OCI-LY7 (cell line): ENCODE results near the gene SLC22A9. TPM values are rescaled to one million over a fixed set of nuclear protein-coding genes. Genes with fewer than 3 reads are reported as not detected.

ENCODE experiments used
- BruUV-seq: library from RNA; stranded (reverse); fragments of 400-500 nt; replicated peaks from 2 replicates; lab custom pipeline; 2021; lab: Mats Ljungman, UMichigan
- CTCF ChIA-PET: fragments of 300-600 bp; sonication (Branson Sonifier 250); formaldehyde crosslinking; loops from one replicate; lab custom pipeline; 2022; ENCODE audit warnings: antibody characterized with exemption; ENCODE audit not compliant: unreplicated experiment; lab: Charles Lee
- POLR2A ChIA-PET: fragments of 300-600 bp; sonication (Branson Sonifier 250); formaldehyde crosslinking; loops from one replicate; lab custom pipeline; 2022; ENCODE audit warnings: antibody characterized with exemption; lab: Charles Lee
- DNase-seq: peaks from one replicate; pipeline ENCODE4 v3.0.0-alpha.2; 2015; ENCODE audit warnings: low spot score
- H2AFZ ChIP-seq: fragments of 200-600 bp; sonication (generic), shearing (Covaris generic); 2 replicates; pipeline ENCODE4 v1.6.1; 2014; ENCODE audit warnings: mild to moderate bottlenecking, antibody characterized with exemption, low read length, moderate library complexity
- H3K27ac ChIP-seq: fragments of 200-600 bp; sonication (generic); 2 replicates; pipeline ENCODE4 v1.5.1; 2014; ENCODE audit warnings: mixed run types, low read depth, mild to moderate bottlenecking, moderate library complexity, low read length, inconsistent platforms; ENCODE audit not compliant: poor library complexity, severe bottlenecking
- H3K36me3 ChIP-seq: fragments of 200-600 bp; sonication (generic); 2 replicates; pipeline ENCODE4 v1.6.1; 2014; ENCODE audit warnings: mild to moderate bottlenecking, antibody characterized with exemption, low read length, moderate library complexity, mixed read lengths; ENCODE audit not compliant: insufficient read depth
- H3K4me1 ChIP-seq: fragments of 200-600 bp; sonication (generic); 2 replicates; pipeline ENCODE4 v1.5.1; 2014; ENCODE audit warnings: mild to moderate bottlenecking, low read length; ENCODE audit not compliant: insufficient read depth, poor library complexity, severe bottlenecking
- H3K4me2 ChIP-seq: fragments of 200-600 bp; sonication (generic); 2 replicates; pipeline ENCODE4 v1.6.1; 2014; ENCODE audit warnings: mild to moderate bottlenecking, low read length
- H3K4me3 ChIP-seq: fragments of 200-600 bp; sonication (generic); 2 replicates; pipeline ENCODE4 v1.5.1; 2014; ENCODE audit warnings: mild to moderate bottlenecking, low read depth, low read length; ENCODE audit not compliant: poor library complexity, severe bottlenecking
- H3K79me2 ChIP-seq: fragments of 200-600 bp; sonication (generic); 2 replicates; pipeline ENCODE4 v1.6.1; 2016; ENCODE audit warnings: low read depth, mild to moderate bottlenecking, low read length, moderate library complexity, mixed read lengths; ENCODE audit not compliant: insufficient read depth
- H3K9me2 ChIP-seq: fragments of 200-600 bp; sonication (generic); 2 replicates; pipeline ENCODE4 v1.6.1; 2016; ENCODE audit warnings: mild to moderate bottlenecking, low read length, mixed read lengths; ENCODE audit not compliant: insufficient read depth
- H3K9me3 ChIP-seq: fragments of 200-600 bp; sonication (generic); 2 replicates; pipeline ENCODE4 v1.6.1; 2014; ENCODE audit warnings: mild to moderate bottlenecking, mixed run types, low read length, mixed read lengths
- H4K20me1 ChIP-seq: fragments of 200-600 bp; sonication (generic); 2 replicates; pipeline ENCODE4 v1.6.1; 2014; ENCODE audit warnings: mild to moderate bottlenecking, antibody characterized with exemption, low read length, moderate library complexity, mixed read lengths; ENCODE audit not compliant: insufficient read depth
- CTCF ChIP-seq: fragments of 200-600 bp; sonication (generic); conservative IDR thresholded peaks from 2 replicates; pipeline ENCODE4 v1.5.1; 2014; ENCODE audit warnings: mild to moderate bottlenecking, antibody characterized with exemption, low read length, moderate library complexity, mixed read lengths
- EZH2phosphoT487 ChIP-seq: fragments of 200-600 bp; sonication (generic); IDR thresholded peaks from 2 replicates; pipeline ENCODE4 v1.6.1; 2018; ENCODE audit warnings: low read depth, borderline replicate concordance, mild to moderate bottlenecking, mixed run types, antibody characterized with exemption, low read length, moderate library complexity, mixed read lengths
- intact Hi-C: fragments of 100-400 bp; cut with micrococcal nuclease; formaldehyde crosslinking; loops from one replicate; pipeline ENCODE4 v1.10.0; 2022; ENCODE audit not compliant: unreplicated experiment
- total RNA-seq, 2 experiments: library from RNA; depleted of rRNA in 1 of 2; stranded (reverse); fragments of >200 nt in 1 of 2; shearing (Covaris generic) in 1 of 2; gene quantifications; 2 replicates each; pipeline ENCODE4 v1.2.3, GENCODE V29; 2014 to 2022

The SLC22A9 gene
- total RNA-seq, 2 experiments from 2014 or later, result not detected

GRCh38 chr11:63337070-63337469, 32.5 kb upstream of the SLC22A9 start:
- intact Hi-C loops, result no loop called here
- no peaks in the 10 kb centered on the region for H3K79me2 ChIP-seq
- POLR2A ChIA-PET, result no interaction called here

GRCh38 chr11:63343130-63343529, 26.5 kb upstream of the SLC22A9 start:
- H4K20me1 ChIP-seq, result no peaks in the 10 kb centered on the region
- DNase-seq, result no peak
- H3K9me3 ChIP-seq, result no peaks in the 10 kb centered on the region
- ChIA-PET POLR2A (no interaction called here), CTCF (no interaction called here)
- no peak overlapping the region for H2AFZ ChIP-seq
- no peak overlapping the region for H3K4me2 ChIP-seq
- H3K9me2 ChIP-seq, result no peaks in the 10 kb centered on the region
- no peak for TF ChIP-seq CTCF
- no peak for TF ChIP-seq EZH2phosphoT487
- no TSS peak for BruUV-seq
- H3K36me3 ChIP-seq, result no peaks in the 10 kb centered on the region
- no peak overlapping the region for H3K4me3 ChIP-seq
- H3K79me2 ChIP-seq, result no peaks in the 10 kb centered on the region
- no peak overlapping the region for H3K27ac ChIP-seq
- intact Hi-C loops, result no loop called here
- no peaks in the 10 kb centered on the region for H3K4me1 ChIP-seq

More at GRCh38 chr11:63337070-63337469, 32.5 kb upstream of the SLC22A9 start:
- Histone ChIP-seq H3K9me2 (no peaks in the 10 kb centered on the region), H3K27ac (no peak overlapping the region), H3K36me3 (no peaks in the 10 kb centered on the region), H3K4me3 (no peak overlapping the region), H3K4me2 (no peak overlapping the region), H3K4me1 (no peaks in the 10 kb centered on the region), H3K9me3 (no peaks in the 10 kb centered on the region), H2AFZ (no peak overlapping the region), H4K20me1 (no peaks in the 10 kb centered on the region)
- no TSS peak for BruUV-seq
- CTCF ChIA-PET, result no interaction called here
- TF ChIP-seq EZH2phosphoT487 (no peak), CTCF (no peak)
- DNase-seq, result no peak

- Histone ChIP-seq H3K9me2 (no peaks in the 10 kb centered on the region), H3K9me3 (0 out of 2 replicates have a peak, but pooled peaks cover 6% of the 10 kb centered on the region), H3K79me2 (no peaks in the 10 kb centered on the region), H3K27ac (no peak overlapping the region), H3K4me2 (no peak overlapping the region), H3K36me3 (no peaks in the 10 kb centered on the region), H3K4me1 (no peaks in the 10 kb centered on the region), H3K4me3 (no peak overlapping the region), H2AFZ (no peak overlapping the region), H4K20me1 (no peaks in the 10 kb centered on the region)
- intact Hi-C loops, result no loop called here
- BruUV-seq, result no TSS peak
- ChIA-PET POLR2A (no interaction called here), CTCF (no interaction called here)
- DNase-seq, result no peak
- TF ChIP-seq EZH2phosphoT487, result no peak
Observed at GRCh38 chr11:63352144-63352543, 17.4 kb upstream of the SLC22A9 start.
